HG03039 (cell line): Measurements from ENCODE around the gene MED17.

Experiments
- ATAC-seq: cut with Tn5 transposase; IDR thresholded peaks from one replicate; pipeline ENCODE4 v1.9.1; 2021; ENCODE audit warnings: mild to moderate bottlenecking, moderate library complexity; ENCODE audit not compliant: unreplicated experiment

MED17 gene

DNA sequence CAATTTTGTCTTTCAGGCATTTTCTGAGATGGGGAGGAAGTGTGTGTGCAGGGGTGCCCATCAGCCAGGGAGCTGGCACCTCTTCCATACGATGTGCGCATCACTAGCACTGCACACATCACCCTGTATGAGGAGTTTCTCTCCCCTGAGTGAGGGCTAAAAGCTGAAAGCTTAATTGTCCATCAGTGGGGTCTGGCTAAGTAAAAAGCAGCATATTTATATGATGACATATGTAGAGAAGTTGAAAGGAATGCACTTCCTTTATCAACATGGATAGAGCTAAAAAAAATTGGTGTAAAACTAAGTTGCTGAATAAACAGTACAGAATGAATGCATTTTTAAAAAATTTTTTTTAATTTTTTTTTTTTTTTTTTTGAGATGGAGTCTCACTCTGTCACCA, 62.3 kb downstream of the MED17 start:
- ATAC-seq = no peak

DNA sequence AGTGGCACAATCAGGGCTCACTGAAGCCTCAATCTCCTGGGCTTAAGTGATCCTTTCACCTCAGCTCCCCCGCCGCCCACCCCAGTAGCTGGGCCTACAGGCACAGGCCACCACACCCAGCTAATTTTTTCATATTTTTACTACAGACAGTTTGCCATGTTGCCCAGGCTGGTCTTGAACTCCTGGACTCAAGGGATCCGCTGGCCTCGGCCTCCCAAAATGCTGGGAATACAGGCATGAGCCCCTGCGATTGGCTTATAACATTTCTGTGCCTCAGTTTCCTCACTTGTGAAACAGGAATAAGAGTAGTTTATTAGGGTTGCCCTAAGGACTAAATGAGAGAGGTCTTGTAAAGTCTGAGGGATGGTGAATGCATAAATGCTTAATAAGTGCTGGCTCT, 65.1 kb downstream of the MED17 start:
- no peak for ATAC-seq

DNA sequence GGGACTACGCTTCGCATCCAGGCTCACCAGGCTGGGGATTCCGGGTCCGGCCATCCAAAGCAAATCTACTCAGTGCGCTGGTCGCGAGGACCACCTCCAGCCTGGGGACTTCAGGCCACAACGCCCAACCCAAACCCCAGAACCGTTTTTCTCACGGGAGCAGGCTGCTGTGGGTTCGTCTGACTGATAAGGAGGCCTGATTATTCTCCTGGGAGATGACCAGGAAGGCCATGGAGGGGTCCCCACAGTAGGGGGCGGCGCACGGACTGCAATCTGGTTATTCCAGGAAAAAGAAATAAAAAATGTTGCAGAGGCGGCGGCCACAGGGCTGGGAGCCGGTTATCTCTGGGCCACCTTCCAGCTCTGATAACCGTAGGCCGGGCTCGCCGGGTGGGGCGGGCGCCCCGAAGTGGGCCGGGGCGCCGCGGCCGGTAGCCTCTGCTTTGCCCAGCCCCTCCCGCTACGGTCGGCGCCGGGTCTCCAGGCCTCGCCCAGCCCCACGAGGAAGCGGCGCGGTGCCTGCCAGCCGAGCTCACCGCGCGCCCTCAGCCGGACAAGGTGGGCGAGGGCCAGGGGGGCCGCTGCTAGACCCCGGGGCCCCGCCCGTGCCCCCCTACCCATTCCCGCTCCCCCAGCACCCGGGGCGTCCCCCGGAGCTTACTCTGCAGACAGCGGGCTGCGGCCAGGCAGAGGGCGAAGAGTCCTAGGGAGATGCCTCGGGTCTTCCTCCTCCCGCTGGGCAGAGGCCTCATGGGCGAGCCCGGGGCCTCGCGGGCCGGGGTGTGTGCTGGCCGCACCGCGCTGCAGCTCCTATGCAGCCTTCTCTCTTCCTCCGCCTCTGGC, 65.9 kb downstream of the MED17 start:
- no peak for ATAC-seq

DNA sequence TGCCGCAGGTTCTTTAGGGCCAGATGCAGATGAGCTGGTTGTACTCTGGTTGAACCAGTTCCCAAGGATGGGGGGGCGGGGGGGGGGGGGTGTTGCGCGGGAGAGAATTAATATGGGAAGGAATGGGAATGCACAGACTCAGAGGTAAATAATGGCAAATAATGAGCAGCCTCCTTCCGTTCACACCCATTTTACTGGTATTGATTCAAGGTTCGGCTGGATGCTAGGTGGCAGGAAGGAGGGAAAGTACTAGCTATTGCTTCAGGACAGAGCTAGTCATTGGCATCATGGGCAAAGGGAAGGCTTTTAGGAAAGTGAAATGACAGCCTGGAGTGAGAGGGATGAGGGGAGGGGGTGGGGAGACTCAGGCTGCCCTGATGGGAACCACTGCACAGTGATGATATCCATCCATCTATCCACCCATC, 66.5 kb downstream of the MED17 start, which contains the start of gene VSTM5:
TSS of gene VSTM5 (minus strand) at position 25 of the 425 bp plus-strand sequence. CDS start 116 bp downstream, outside the sequence.
- ATAC-seq = no peak

DNA sequence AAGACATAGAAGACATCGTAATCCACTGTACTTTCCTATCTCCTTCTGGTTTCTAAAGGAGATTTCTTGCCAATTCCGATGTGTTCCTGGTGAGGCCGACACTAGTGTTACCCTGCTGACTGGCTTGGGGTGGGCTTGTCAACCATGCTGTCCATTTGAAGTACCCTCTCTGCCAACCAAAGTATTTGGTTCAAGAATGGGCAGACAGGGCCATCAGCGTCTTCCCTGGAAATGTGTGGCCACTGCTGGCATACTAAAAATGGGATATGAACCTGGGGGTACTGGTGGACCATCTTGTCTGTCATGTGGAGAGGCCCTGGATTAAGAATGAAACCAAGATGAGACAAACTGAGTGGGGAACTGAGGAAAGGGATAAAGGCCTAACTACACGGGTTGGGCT, 68.2 kb downstream of the MED17 start:
- ATAC-seq = no peak

DNA sequence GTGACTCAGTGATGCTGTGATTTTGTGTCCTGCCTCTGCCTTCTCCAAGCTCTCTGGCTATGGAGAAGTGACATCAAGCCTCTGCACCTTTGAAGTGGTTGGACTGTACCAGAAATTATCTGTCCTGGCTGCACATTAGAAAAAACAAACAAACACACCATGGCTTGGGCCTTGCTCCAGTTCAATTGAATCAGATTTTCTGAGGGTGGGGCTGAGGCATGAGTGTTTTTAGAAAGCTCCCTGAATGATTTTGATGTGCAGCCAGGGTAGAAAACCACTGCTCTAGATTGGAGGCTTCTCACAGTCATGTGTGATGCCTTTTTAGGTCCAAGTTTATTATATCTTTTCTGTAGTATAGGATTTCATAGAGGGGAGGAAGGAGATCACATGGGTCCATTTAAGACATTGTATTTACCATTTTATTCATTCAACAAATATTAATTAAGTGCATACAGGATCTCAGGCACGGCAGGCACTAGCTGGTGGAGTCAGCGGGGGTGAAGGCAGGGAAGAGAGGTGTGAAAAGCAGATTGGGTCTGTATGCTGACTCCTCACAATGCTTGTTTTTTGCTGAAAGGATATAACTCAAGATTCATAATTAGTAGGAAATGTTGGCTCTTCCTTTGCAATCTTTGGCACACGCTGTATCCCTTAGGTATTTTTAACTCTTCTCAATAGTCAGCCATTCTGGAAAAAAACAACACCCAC, 73.5 kb downstream of the MED17 start:
- no peak for ATAC-seq

DNA sequence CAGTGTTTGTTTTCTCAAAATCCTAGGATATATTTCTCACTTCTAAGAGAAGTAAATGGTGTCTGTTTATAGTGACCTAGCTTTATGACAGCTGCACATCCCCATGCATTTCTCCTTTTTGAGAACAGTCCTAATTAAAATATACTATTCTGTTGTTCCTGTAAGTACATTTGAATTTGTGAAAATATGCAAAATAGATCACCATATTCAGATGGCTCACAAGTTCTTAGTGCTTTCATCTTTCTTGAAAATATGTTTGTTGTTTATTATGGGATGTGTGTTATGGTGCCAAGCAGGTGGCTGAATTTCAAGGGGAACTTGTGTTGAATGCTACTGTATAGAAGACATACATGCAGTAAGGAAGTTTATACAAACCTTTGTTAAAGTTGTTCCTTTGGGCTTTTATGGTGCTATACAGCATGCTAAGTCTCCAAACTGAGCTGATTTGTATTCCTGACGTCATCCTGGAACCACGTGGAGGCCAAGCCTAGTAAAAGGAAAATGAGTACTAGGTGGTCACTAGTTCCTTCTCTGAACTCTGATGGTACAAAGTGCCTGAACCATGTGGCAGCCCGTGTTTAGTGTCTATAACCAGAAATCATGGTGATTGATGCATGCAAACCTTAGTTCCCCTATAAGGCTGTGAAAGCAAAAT, 74.2 kb downstream of the MED17 start:
- no peak for ATAC-seq

DNA sequence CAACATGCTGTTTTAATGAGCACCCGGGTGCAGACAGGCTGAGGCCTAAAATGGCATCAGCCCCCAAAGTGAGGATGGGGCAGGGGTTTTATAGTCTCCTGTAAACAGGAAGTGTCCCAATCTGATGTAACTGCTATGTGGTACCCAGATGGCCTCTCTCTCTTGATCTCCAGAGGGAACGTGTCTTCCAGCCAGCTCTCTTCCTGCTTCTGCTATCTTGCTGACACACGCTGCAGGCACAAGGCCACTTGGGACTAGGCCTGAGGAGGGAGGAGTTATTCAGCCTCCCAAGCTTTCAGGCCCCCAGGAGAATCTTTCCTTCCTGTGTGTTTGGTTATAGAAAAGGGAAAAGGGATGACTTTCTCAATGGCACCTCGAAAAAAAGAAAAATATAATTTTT, 77.7 kb downstream of the MED17 start:
- no peak for ATAC-seq
